HEK293T (cell line): ENCODE results near the gene LNX2.

Source experiments
- BHLHE40 ChIP-seq: fragments of 450-650 bp; IDR thresholded peaks from 2 replicates; pipeline ENCODE4 v1.6.1; 2016; ENCODE audit warnings: mild to moderate bottlenecking, moderate library complexity, borderline replicate concordance
- CTBP1 ChIP-seq: fragments of 450-650 bp; IDR thresholded peaks from 2 replicates; pipeline ENCODE4 v1.6.1; 2016; ENCODE audit warnings: borderline replicate concordance
- L3MBTL2 ChIP-seq: fragments of 450-650 bp; conservative IDR thresholded peaks from 2 replicates; pipeline ENCODE4 v1.6.1; 2016; ENCODE audit warnings: mild to moderate bottlenecking
- NFRKB ChIP-seq: fragments of 450-650 bp; IDR thresholded peaks from 2 replicates; pipeline ENCODE4 v1.6.1; 2016; ENCODE audit warnings: mild to moderate bottlenecking, moderate library complexity
- SUZ12 ChIP-seq: fragments of 450-650 bp; IDR thresholded peaks from 2 replicates; pipeline ENCODE4 v1.6.1; 2016; ENCODE audit warnings: mild to moderate bottlenecking

DNA sequence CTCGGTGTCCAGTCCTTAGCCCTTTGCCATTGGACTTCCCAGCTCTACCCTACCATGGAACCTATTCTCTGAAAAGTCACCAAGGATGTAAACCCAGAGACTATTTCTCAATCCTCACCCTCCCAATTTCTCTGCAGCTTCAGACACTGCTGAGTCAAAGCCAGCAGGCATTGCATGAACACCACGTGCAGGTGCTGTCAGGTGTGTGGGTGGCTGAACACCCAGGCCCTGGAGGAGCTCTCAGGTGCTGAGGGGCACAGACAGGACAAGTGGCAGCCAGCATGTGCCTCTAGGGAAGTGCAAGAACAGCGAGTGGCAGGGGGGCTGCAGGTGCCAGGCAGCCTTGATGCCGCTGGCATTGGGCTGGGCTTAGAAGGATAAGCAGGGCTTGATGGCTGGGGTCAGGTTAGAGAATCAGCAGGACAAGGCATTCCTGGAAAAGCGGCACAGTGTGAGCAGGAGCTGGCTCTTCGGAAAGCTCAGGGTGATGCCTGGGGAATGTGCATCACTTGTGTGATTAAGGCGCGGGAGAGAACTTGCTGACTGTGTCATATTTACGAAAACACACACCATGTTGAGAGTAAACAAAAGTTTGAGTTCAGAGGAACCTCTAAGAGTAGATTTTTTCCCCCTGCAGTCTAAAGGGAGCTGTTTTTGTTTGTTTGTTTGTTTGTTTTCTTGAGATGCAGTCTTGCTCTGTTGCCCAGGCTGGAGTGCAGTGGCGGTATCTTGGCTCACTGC is 83.8 kb downstream of the LNX2 start:
- no peak for TF ChIP-seq BHLHE40
- no peak for TF ChIP-seq CTBP1
- TF ChIP-seq NFRKB = no peak
- no peak for TF ChIP-seq SUZ12
- no peak for TF ChIP-seq L3MBTL2
